Measurements from ENCODE around the gene OLFM2.
A peak's percentile ranks its signal among the peaks of the same experiment; 100 is the strongest.

DNA sequence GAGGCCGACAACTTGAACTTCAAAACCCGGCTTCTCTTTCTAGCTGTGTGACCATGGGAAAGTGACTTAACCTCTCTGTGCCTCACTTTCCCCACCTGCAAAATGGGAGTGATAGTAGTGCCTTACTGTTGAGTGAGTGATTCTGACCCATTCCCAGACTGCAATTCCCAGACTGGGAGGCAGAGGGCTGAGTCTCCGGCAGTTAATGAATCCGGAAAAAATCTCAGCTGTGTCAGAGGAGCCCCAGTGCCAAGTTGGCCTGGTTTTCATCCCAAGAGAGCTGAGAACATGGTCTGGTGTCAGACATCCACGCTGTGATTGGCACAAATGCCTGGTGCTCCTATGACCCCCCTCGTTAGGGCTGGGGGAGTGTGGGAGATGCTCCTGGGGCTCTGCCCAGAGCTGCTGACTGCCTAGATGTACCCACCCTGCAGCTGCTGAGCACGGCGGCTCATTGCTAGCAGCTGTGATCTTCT is 51.2 kb downstream of the OLFM2 start:
- TF ChIP-seq, protein P1, sequence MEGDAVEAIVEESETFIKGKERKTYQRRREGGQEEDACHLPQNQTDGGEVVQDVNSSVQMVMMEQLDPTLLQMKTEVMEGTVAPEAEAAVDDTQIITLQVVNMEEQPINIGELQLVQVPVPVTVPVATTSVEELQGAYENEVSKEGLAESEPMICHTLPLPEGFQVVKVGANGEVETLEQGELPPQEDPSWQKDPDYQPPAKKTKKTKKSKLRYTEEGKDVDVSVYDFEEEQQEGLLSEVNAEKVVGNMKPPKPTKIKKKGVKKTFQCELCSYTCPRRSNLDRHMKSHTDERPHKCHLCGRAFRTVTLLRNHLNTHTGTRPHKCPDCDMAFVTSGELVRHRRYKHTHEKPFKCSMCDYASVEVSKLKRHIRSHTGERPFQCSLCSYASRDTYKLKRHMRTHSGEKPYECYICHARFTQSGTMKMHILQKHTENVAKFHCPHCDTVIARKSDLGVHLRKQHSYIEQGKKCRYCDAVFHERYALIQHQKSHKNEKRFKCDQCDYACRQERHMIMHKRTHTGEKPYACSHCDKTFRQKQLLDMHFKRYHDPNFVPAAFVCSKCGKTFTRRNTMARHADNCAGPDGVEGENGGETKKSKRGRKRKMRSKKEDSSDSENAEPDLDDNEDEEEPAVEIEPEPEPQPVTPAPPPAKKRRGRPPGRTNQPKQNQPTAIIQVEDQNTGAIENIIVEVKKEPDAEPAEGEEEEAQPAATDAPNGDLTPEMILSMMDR (conservative IDR thresholded peaks at IDR 0.05; ENCODE audit: low read depth, low read length): peak; percentile 44
- TF ChIP-seq EZH2 (IDR thresholded peaks at IDR 0.05; ENCODE audit: borderline replicate concordance, low read depth, low read length, poor library complexity, severe bottlenecking): no peak
